ENCODE data around the gene KRTAP3-2.

Gene KRTAP3-2

GRCh38 chr17:40962059-40962561 lies 37.6 kb downstream of the KRTAP3-2 start:
- TF ChIP-seq, protein P1, sequence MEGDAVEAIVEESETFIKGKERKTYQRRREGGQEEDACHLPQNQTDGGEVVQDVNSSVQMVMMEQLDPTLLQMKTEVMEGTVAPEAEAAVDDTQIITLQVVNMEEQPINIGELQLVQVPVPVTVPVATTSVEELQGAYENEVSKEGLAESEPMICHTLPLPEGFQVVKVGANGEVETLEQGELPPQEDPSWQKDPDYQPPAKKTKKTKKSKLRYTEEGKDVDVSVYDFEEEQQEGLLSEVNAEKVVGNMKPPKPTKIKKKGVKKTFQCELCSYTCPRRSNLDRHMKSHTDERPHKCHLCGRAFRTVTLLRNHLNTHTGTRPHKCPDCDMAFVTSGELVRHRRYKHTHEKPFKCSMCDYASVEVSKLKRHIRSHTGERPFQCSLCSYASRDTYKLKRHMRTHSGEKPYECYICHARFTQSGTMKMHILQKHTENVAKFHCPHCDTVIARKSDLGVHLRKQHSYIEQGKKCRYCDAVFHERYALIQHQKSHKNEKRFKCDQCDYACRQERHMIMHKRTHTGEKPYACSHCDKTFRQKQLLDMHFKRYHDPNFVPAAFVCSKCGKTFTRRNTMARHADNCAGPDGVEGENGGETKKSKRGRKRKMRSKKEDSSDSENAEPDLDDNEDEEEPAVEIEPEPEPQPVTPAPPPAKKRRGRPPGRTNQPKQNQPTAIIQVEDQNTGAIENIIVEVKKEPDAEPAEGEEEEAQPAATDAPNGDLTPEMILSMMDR (IDR thresholded peaks at IDR 0.05; ENCODE audit: low read depth, low read length): no peak
- no peak overlapping the region for H3K4me3 ChIP-seq (ENCODE audit: low read depth, low read length)

DNA sequence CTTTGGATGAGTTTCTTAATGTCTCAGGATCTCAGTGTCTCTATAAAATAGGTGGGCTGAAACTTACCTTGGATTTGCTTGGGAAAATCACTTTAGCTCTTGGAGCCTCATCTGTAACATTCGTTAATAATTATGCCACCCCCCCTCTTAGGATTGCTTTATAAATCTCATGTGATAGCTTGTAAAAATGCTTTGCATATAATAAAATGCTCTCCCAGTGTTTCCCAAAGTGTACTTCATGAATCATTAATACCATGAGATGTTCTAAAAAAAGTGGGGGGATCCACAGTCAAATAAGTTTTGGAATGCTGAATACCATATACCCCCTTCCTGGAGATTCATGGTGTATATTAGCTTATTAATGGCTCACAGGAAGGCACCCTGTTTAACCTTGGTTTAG lies 38.1 kb downstream of the KRTAP3-2 start:
- TF ChIP-seq, protein P1 (IDR thresholded peaks at IDR 0.05; ENCODE audit: low read depth, low read length): no peak
- no peak overlapping the region for H3K4me3 ChIP-seq (ENCODE audit: low read depth, low read length)

DNA sequence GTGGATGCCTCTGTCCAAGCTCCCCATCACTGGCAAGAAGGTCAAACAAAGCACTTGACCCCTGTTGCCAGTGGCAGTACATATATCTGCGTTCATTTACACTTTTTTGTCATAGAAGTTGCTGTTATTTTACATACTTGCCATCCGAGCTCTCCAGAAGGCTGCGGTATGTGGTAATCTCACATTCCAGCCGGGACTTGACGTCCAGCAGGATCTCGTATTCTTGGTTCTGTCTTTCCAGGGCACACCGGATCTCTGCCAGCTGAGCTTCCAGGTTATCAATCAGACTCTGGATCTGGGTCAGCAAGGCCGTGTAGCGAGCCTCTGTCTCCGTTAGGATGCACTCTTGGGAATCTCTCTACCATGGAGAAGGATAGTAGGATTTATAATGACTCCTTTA lies 39.6 kb downstream of the KRTAP3-2 start:
- H3K4me3 ChIP-seq (ENCODE audit: low read depth, low read length): 0 out of 2 replicates have a peak overlapping the region, but pooled peaks have one; percentile 9
- TF ChIP-seq, protein P1 (IDR thresholded peaks at IDR 0.05; ENCODE audit: low read depth, low read length): no peak

DNA sequence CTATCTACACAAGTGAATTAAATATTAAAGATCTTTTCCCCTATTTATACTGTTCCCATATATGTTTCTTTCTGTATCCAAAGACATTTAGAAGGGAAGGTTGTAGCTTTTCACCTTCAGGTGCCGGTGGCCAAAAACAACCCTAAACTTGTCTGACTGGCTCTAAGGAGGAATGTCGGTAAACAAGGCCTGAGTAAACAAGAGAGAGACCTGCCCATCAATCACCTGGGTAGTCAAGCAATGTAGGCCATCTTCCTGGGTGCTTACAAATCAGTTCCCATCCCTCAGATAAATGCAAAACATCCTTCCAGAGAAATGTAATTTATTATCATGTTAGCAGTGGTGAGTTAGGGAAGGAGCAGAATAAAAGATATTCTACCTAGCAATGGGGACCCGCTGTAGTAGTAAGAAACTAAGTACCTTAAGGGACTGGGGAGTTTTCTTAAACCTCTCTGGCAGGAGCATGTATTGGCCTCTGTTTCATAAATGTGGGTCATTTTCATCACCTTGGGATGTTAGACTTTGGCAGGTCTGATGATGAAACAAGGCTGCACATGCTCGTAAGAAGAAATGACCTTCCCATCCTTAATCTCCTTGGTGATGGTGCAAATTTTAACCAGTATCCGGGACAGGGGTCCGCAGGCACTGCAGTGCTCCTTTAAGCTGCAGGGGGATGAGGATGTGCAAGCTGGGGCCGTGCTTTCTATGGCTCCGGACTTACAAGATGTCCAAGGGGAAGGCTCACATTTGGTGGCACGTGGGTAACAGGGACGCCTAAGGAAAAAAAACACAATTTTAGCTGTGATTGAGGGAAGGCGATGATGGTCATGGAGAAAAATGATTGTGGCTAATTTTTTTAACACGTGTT lies 41.4 kb downstream of the KRTAP3-2 start:
- TF ChIP-seq, protein P1 (IDR thresholded peaks at IDR 0.05; ENCODE audit: low read depth, low read length): no peak
- H3K4me3 ChIP-seq (ENCODE audit: low read depth, low read length): no peak overlapping the region

GRCh38 chr17:40956401-40957254 lies 43.1 kb downstream of the KRTAP3-2 start:
- no peak overlapping the region for H3K4me3 ChIP-seq (ENCODE audit: low read depth, low read length)
- TF ChIP-seq, protein P1 (IDR thresholded peaks at IDR 0.05; ENCODE audit: low read depth, low read length): no peak

- TF ChIP-seq, protein P1 (IDR thresholded peaks at IDR 0.05; ENCODE audit: low read depth, low read length): no peak
- H3K4me3 ChIP-seq (ENCODE audit: low read depth, low read length): no peak overlapping the region
These were observed 45.8 kb downstream of the KRTAP3-2 start for GRCh38 chr17:40953881-40954280.
